H1 (cell line): ENCODE measurements around the gene HBB. TPM values are rescaled to one million over a fixed set of nuclear protein-coding genes. Genes with fewer than 3 reads are reported as not detected.

Experiments used
- CTCF ChIA-PET: fragments of 300-600 bp; sonication (Branson Sonifier 250); formaldehyde crosslinking; loops from one replicate; lab custom pipeline; 2021; ENCODE audit not compliant: partially characterized antibody; lab: Charles Lee
- POLR2A ChIA-PET: fragments of 300-600 bp; sonication (Branson Sonifier 250); formaldehyde crosslinking; loops from one replicate; lab custom pipeline; 2021; ENCODE audit warnings: inconsistent platforms; ENCODE audit not compliant: partially characterized antibody; lab: Charles Lee
- DNase-seq, 2 experiments: peaks; one replicate each; pipeline versions ENCODE4 v3.0.0 to v3.0.0-alpha.2; 2010 to 2022; ENCODE audit warnings: low spot score in 2 of 2, low read depth in 1 of 2, mixed read lengths in 1 of 2
- FAIRE-seq: peaks from 2 replicates; lab custom pipeline; 2011; peaks lifted over from hg19 to GRCh38; lab: Jason Lieb, UNC
- H2AFZ ChIP-seq: 2 replicates; pipeline ENCODE4 v1.8.1; 2012; ENCODE audit warnings: low read length, inconsistent platforms
- H2AK5ac ChIP-seq: 2 replicates; pipeline ENCODE4 v1.6.1; 2013; ENCODE audit warnings: low read depth, low read length
- H2BK120ac ChIP-seq: replicated peaks from 2 replicates; pipeline ENCODE3; 2013; ENCODE audit warnings: low read depth, low read length, inconsistent platforms
- H2BK12ac ChIP-seq: 2 replicates; pipeline ENCODE4 v1.6.1; 2013; ENCODE audit warnings: low read depth, low read length
- H2BK15ac ChIP-seq: 2 replicates; pipeline ENCODE4 v1.6.1; 2013; ENCODE audit warnings: low read length
- H2BK20ac ChIP-seq: 2 replicates; pipeline ENCODE4 v1.6.1; 2013; ENCODE audit warnings: low read length
- H2BK5ac ChIP-seq: 2 replicates; pipeline ENCODE4 v1.6.1; 2013; ENCODE audit warnings: low read depth, low read length
- H3K14ac ChIP-seq: 2 replicates; pipeline ENCODE4 v1.6.1; 2013; ENCODE audit warnings: inconsistent platforms; ENCODE audit not compliant: insufficient read length
- H3K18ac ChIP-seq: 2 replicates; pipeline ENCODE4 v1.6.1; 2013; ENCODE audit warnings: low read length; ENCODE audit errors: extremely low read depth
- H3K23ac ChIP-seq: 2 replicates; pipeline ENCODE4 v1.6.1; 2013; ENCODE audit warnings: inconsistent platforms; ENCODE audit not compliant: insufficient read length
- H3K23me2 ChIP-seq: 2 replicates; pipeline ENCODE4 v1.6.1; 2013; ENCODE audit warnings: low read depth, low read length
- H3K27ac ChIP-seq: 2 replicates; pipeline ENCODE4 v1.6.1; 2011; ENCODE audit warnings: low read depth, low read length, inconsistent platforms
- H3K27me3 ChIP-seq, 4 experiments: replicated peaks in 1 of 4; 1 replicate in 1 of 4; 2 replicates in 3 of 4; pipeline versions ENCODE4 v1.6.1 to v1.8.1; 2011 to 2013; ENCODE audit warnings: low read length in 3 of 4, mild to moderate bottlenecking in 3 of 4, inconsistent platforms in 2 of 4, mixed read lengths in 2 of 4, moderate library complexity in 1 of 4; ENCODE audit not compliant: control insufficient read depth in 3 of 4, insufficient read depth in 3 of 4; ENCODE audit errors: extremely low read depth in 1 of 4
- H3K36me3 ChIP-seq, 4 experiments: 2 replicates each; pipeline versions ENCODE4 v1.6.1 to v1.8.1; 2011 to 2013; ENCODE audit warnings: mild to moderate bottlenecking in 4 of 4, low read length in 3 of 4, moderate library complexity in 2 of 4, control low read depth in 1 of 4, inconsistent platforms in 1 of 4; ENCODE audit not compliant: insufficient read depth in 4 of 4, control insufficient read depth in 2 of 4
- H3K4ac ChIP-seq: replicated peaks from 2 replicates; pipeline ENCODE3; 2013; ENCODE audit warnings: low read length, low read depth, mixed read lengths, inconsistent platforms; ENCODE audit not compliant: insufficient read length
- H3K4me1 ChIP-seq, 4 experiments: replicated peaks in 1 of 4; 1 replicate in 1 of 4; 2 replicates in 3 of 4; pipeline versions ENCODE4 v1.6.1 to v1.8.1; 2011 to 2013; ENCODE audit warnings: low read length in 3 of 4, inconsistent platforms in 2 of 4, mixed read lengths in 1 of 4; ENCODE audit not compliant: insufficient read depth in 4 of 4, control insufficient read depth in 3 of 4
- H3K4me2 ChIP-seq, 2 experiments: 2 replicates each; pipeline versions ENCODE4 v1.6.1 to v1.8.1; 2011 to 2013; ENCODE audit warnings: low read depth in 2 of 2, low read length in 2 of 2, control low read depth in 1 of 2, inconsistent platforms in 1 of 2, mild to moderate bottlenecking in 1 of 2; ENCODE audit not compliant: insufficient read depth in 1 of 2
- H3K4me3 ChIP-seq, 4 experiments: fragments of 200-600, 300-600 bp in 1 of 4; sonication (generic), shearing (Covaris generic), sonication (Bioruptor Twin) in 1 of 4; 2 replicates each; pipeline versions ENCODE4 v1.5.1 to v1.8.1; 2011 to 2016; ENCODE audit warnings: low read length in 4 of 4, low read depth in 3 of 4, control low read depth in 2 of 4, inconsistent platforms in 2 of 4, mild to moderate bottlenecking in 2 of 4, mixed read lengths in 1 of 4, moderate library complexity in 1 of 4; ENCODE audit not compliant: insufficient read depth in 2 of 4; ENCODE audit errors: extremely low read depth in 1 of 4
- H3K56ac ChIP-seq: replicated peaks from 2 replicates; pipeline ENCODE3; 2013; ENCODE audit warnings: low read depth, mild to moderate bottlenecking, mixed read lengths, low read length, inconsistent platforms; ENCODE audit not compliant: insufficient read length
- H3K79me1 ChIP-seq: 2 replicates; pipeline ENCODE4 v1.6.1; 2013; ENCODE audit warnings: low read depth, low read length, control low read depth
- H3K79me2 ChIP-seq, 2 experiments: 2 replicates each; pipeline versions ENCODE4 v1.6.1 to v1.8.1; 2012 to 2013; ENCODE audit warnings: low read length in 2 of 2, mild to moderate bottlenecking in 2 of 2, inconsistent platforms in 1 of 2; ENCODE audit not compliant: insufficient read depth in 2 of 2, control insufficient read depth in 1 of 2
- H3K9ac ChIP-seq, 4 experiments: replicated peaks in 1 of 4; 1 replicate in 1 of 4; 2 replicates in 3 of 4; pipeline versions ENCODE4 v1.6.1 to v1.8.1; 2011 to 2013; ENCODE audit warnings: low read depth in 3 of 4, low read length in 3 of 4, control low read depth in 2 of 4, mild to moderate bottlenecking in 2 of 4, moderate library complexity in 2 of 4, inconsistent platforms in 1 of 4; ENCODE audit errors: extremely low read depth in 1 of 4
- H3K9me3 ChIP-seq, 2 experiments: 2 replicates each; pipeline versions ENCODE4 v1.6.1 to v1.8.1; 2012 to 2013; ENCODE audit warnings: mild to moderate bottlenecking in 2 of 2, moderate library complexity in 2 of 2, control low read depth in 1 of 2, inconsistent platforms in 1 of 2, low read depth in 1 of 2, low read length in 1 of 2, mixed read lengths in 1 of 2; ENCODE audit not compliant: insufficient read depth in 2 of 2
- H4K20me1 ChIP-seq, 2 experiments: replicated peaks in 1 of 2; 2 replicates each; pipeline versions ENCODE3 to v1.8.1; 2011 to 2013; ENCODE audit warnings: inconsistent platforms in 2 of 2, low read length in 2 of 2, mild to moderate bottlenecking in 1 of 2; ENCODE audit not compliant: insufficient read depth in 2 of 2, control insufficient read depth in 1 of 2
- H4K5ac ChIP-seq: 2 replicates; pipeline ENCODE4 v1.6.1; 2013; ENCODE audit warnings: low read length, low read depth, mixed read lengths, inconsistent platforms; ENCODE audit not compliant: insufficient read length
- H4K8ac ChIP-seq: 2 replicates; pipeline ENCODE4 v1.8.0; 2013; ENCODE audit warnings: mild to moderate bottlenecking, moderate library complexity, low read length, inconsistent platforms; ENCODE audit not compliant: insufficient read depth; ENCODE audit errors: extremely low read depth
- H4K91ac ChIP-seq: replicated peaks from 2 replicates; pipeline ENCODE3; 2013; ENCODE audit warnings: low read length, mixed read lengths, inconsistent platforms; ENCODE audit not compliant: insufficient read length
- CBX5 ChIP-seq: fragments of 300-800, 300-1000 bp; sonication (generic); IDR thresholded peaks from 2 replicates; pipeline ENCODE4 v1.7.1; 2016; ENCODE audit warnings: antibody characterized with exemption, low read length, low read depth
- CBX8 ChIP-seq: fragments of 300-800, 300-1000 bp; sonication (generic); IDR thresholded peaks from 2 replicates; pipeline ENCODE4 v1.7.1; 2016; ENCODE audit warnings: low read depth, low read length, borderline replicate concordance
- CEBPB ChIP-seq: IDR thresholded peaks from 2 replicates; pipeline ENCODE4 v1.6.1; 2012; ENCODE audit warnings: low read depth, low read length
- HDAC6 ChIP-seq: IDR thresholded peaks from one replicate; pipeline ENCODE4 v1.7.1; 2012; ENCODE audit warnings: low read depth, mild to moderate bottlenecking, inconsistent platforms, low read length, moderate library complexity
- KDM4A ChIP-seq: IDR thresholded peaks from one replicate; pipeline ENCODE4 v1.7.1; 2012; ENCODE audit warnings: low read depth, mild to moderate bottlenecking, moderate library complexity, low read length, inconsistent platforms; ENCODE audit not compliant: severe bottlenecking
- NRF1 ChIP-seq: IDR thresholded peaks from 2 replicates; pipeline ENCODE4 v1.6.1; 2011; ENCODE audit warnings: mild to moderate bottlenecking, low read depth, low read length, improper control_type of control experiment
- SAP30 ChIP-seq: fragments of 300-600 bp; sonication (generic); IDR thresholded peaks from 2 replicates; pipeline ENCODE4 v1.7.1; 2012; ENCODE audit warnings: low read length, moderate library complexity, mild to moderate bottlenecking, inconsistent platforms; ENCODE audit not compliant: insufficient read depth, insufficient replicate concordance
- YY1 ChIP-seq: IDR thresholded peaks from 2 replicates; pipeline ENCODE4 v1.6.1; 2011; ENCODE audit warnings: low read depth, mild to moderate bottlenecking, low read length
- WGBS, 2 experiments: shearing (Covaris generic) in 1 of 2; methylation state at CpG; one replicate each; pipeline versions ENCODE4 v1.1.6 to v1.1.7; 2013 to 2015; ENCODE audit warnings: low lambda C conversion rate in 2 of 2, mixed read lengths in 2 of 2, inconsistent platforms in 1 of 2, low coverage in 1 of 2, missing lambda C conversion rate in 1 of 2; ENCODE audit not compliant: insufficient replicate concordance in 2 of 2, insufficient coverage in 1 of 2, insufficient read length in 1 of 2; ENCODE audit errors: extremely low coverage in 1 of 2, missing lambda C conversion rate in 1 of 2; 5-methylcytosine and 5-hydroxymethylcytosine counted together
- polyA plus RNA-seq, 7 experiments: library from polyadenylated mRNA; depleted of rRNA in 3 of 7; stranded (reverse) in 5 of 7; unstranded in 2 of 7; fragments of >200 nt in 5 of 7; fragments of 200-250 nt in 2 of 7; gene quantifications; 1 replicate in 5 of 7; 2 replicates in 1 of 7; 4 replicates in 1 of 7; pipeline versions ENCODE4 v1.2.1 to v1.2.3, GENCODE V29; 2011 to 2013; ENCODE audit warnings: missing spikeins in 2 of 7, mixed read lengths in 2 of 7
- total RNA-seq: library from RNA; stranded (reverse); fragmentation: NEBNext Ultra II Directional; extraction: Animal tissue kit (Norgen Biotek cat#: 25700); gene quantifications from 2 replicates; pipeline ENCODE4 v1.2.1, GENCODE V29; 2021
- TF ChIP-seq, protein P1 (sequence below): IDR thresholded peaks from 2 replicates; pipeline ENCODE4 v1.6.1; 2011; ENCODE audit warnings: low read depth, mild to moderate bottlenecking, low read length; ENCODE audit not compliant: insufficient read depth
- TF ChIP-seq, protein P2 (sequence below): IDR thresholded peaks from 2 replicates; pipeline ENCODE4 v1.6.1; 2011; ENCODE audit warnings: low read length, improper control_type of control experiment

HBB gene
- total and polyA plus RNA-seq, 2 of the 8 experiments (the other 6 are each of a cell fraction or from before 2014, with no cell fraction given) = not detected

DNA sequence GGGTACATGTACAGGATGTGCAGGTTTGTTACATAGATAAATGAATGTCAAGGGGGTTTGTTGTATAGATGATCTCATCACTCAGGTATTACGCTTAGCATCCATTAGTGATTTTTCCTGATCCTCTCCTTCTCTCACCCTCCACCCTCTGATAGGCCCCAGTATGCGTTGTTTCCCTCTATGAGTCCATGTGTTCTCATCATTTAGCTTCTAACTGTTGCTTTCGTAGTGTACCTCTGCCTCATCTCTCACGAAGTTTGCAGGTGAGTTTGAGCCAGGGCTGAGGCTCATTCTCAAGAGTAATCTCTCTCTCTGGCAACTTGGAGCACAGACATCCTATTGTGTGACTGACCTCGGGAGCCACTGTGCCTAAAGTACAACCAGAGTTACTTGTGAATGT, 47.5 kb upstream of the HBB start:
- Histone ChIP-seq H2BK120ac (no peak overlapping the region), H3K9ac (no peak overlapping the region), H3K79me2 (no peaks in the 10 kb centered on the region), H2BK12ac (peak overlapping the region; percentile 82; the same call in 1 of the 2 replicates), H2BK5ac (no peak overlapping the region), H4K8ac (no peak overlapping the region), H3K9me3 (no peaks in the 10 kb centered on the region), H3K36me3 (no peaks in the 10 kb centered on the region), H2BK20ac (no peak overlapping the region), H3K27me3 (no peaks in the 10 kb centered on the region), H2AFZ (0 out of 2 replicates have a peak overlapping the region, but pooled peaks have one; percentile 63), H3K23ac (no peak overlapping the region), H4K20me1 (no peaks in the 10 kb centered on the region), H3K79me1 (no peaks in the 10 kb centered on the region), H4K5ac (no peak overlapping the region), H3K4ac (peak overlapping the region; percentile 44), H3K27ac (no peak overlapping the region), H4K91ac (no peak overlapping the region), H3K4me3 (no peak overlapping the region), H2BK15ac (no peak overlapping the region), H3K18ac (no peak overlapping the region), H3K23me2 (no peaks in the 10 kb centered on the region; the same call in 1 of the 2 replicates), H3K4me1 (no peaks in the 10 kb centered on the region; a peak in 2 of 7 replicates), H3K56ac (no peak overlapping the region), H3K4me2 (no peak overlapping the region), H3K14ac (no peak overlapping the region), H2AK5ac (no peak overlapping the region)
- ChIA-PET CTCF (interaction anchor here (8.6 kb wide), 1 partner anchor 16 kb away, joined by 48 read pairs; no protein-coding TSS in a partner anchor), POLR2A (no interaction called here)
- WGBS, 2 experiments = 85% methylated on average over 5 of the region's 5 CpGs; no CpG with 5 or more reads in 1 of the 2 experiments
- FAIRE-seq (no peak), DNase-seq (no peak)
- no peak for TF ChIP-seq KDM4A
- TF ChIP-seq CBX8 = no peak
- TF ChIP-seq, protein P1, sequence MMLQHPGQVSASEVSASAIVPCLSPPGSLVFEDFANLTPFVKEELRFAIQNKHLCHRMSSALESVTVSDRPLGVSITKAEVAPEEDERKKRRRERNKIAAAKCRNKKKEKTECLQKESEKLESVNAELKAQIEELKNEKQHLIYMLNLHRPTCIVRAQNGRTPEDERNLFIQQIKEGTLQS = no peak
- TF ChIP-seq HDAC6 = no peak
- TF ChIP-seq, protein P2, sequence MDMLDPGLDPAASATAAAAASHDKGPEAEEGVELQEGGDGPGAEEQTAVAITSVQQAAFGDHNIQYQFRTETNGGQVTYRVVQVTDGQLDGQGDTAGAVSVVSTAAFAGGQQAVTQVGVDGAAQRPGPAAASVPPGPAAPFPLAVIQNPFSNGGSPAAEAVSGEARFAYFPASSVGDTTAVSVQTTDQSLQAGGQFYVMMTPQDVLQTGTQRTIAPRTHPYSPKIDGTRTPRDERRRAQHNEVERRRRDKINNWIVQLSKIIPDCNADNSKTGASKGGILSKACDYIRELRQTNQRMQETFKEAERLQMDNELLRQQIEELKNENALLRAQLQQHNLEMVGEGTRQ = no peak
- no peak for TF ChIP-seq SAP30
- TF ChIP-seq YY1 = no peak
- TF ChIP-seq NRF1 = no peak
- no peak for TF ChIP-seq CBX5
- no peak for TF ChIP-seq CEBPB
